Aorta (tissue), 5 donors: ENCODE data around the gene SREK1IP1. TPM values are rescaled to one million over a fixed set of nuclear protein-coding genes. Genes with fewer than 3 reads are reported as not detected.
A peak's percentile ranks its signal among the peaks of the same experiment; 100 is the strongest.

Experiments
- ATAC-seq: fragments of 200-7000 bp; cut with Tn5 transposase; one replicate; pipeline ENCODE4 v1.9.1; 2022; ENCODE audit warnings: moderate library complexity; ENCODE audit not compliant: low FRiP score
- DNase-seq, 2 donors: peaks; one replicate each; pipeline ENCODE4 v3.0.0-alpha.2; 2020
- H3K27ac ChIP-seq, 2 donors: one replicate each; pipeline ENCODE4 v1.5.1; 2013; ENCODE audit warnings: low read length in 2 of 2, mild to moderate bottlenecking in 2 of 2, moderate library complexity in 2 of 2, control low read depth in 1 of 2, inconsistent platforms in 1 of 2, low read depth in 1 of 2
- H3K27me3 ChIP-seq, 2 donors: one replicate each; pipeline ENCODE4 v1.6.1; 2013; ENCODE audit warnings: control low read depth in 1 of 2, low read length in 1 of 2, mild to moderate bottlenecking in 1 of 2, moderate library complexity in 1 of 2; ENCODE audit not compliant: insufficient read depth in 2 of 2, control insufficient read depth in 1 of 2
- H3K36me3 ChIP-seq, 2 donors: one replicate each; pipeline ENCODE4 v1.6.1; 2013; ENCODE audit warnings: control low read depth in 1 of 2, low read length in 1 of 2, mild to moderate bottlenecking in 1 of 2; ENCODE audit not compliant: insufficient read depth in 2 of 2, control insufficient read depth in 1 of 2
- H3K4me1 ChIP-seq, 2 donors: one replicate each; pipeline ENCODE4 v1.6.1; 2013; ENCODE audit warnings: low read length in 2 of 2, control low read depth in 1 of 2, mild to moderate bottlenecking in 1 of 2, moderate library complexity in 1 of 2; ENCODE audit not compliant: insufficient read depth in 2 of 2, control insufficient read depth in 1 of 2
- H3K4me3 ChIP-seq, 2 donors: one replicate each; pipeline ENCODE4 v1.5.1; 2013; ENCODE audit warnings: low read length in 2 of 2, control low read depth in 1 of 2, mild to moderate bottlenecking in 1 of 2
- H3K9me3 ChIP-seq: one replicate; pipeline ENCODE4 v1.6.1; 2013; ENCODE audit warnings: mild to moderate bottlenecking, low read length; ENCODE audit not compliant: control insufficient read depth
- WGBS, 2 donors: extraction: QIAGEN DNeasy Blood & Tissue Kit; methylation state at CpG; one replicate each; pipeline ENCODE4 v1.1.7; 2013; 5-methylcytosine and 5-hydroxymethylcytosine counted together
- intact Hi-C, 2 donors: fragments of 100-400 bp; cut with DNase I; formaldehyde crosslinking; loops; one replicate each; pipeline versions ENCODE4 v1.14.2 to v1.15.0; 2022
- polyA plus RNA-seq, 2 donors: library from polyadenylated mRNA; stranded (reverse); fragments of 200-250 nt; gene quantifications; one replicate each; pipeline ENCODE4 v1.2.3, GENCODE V29; 2013
- total RNA-seq, 2 donors: library from RNA; stranded (reverse); fragmentation: NEBNext Ultra II Directional; extraction: Animal tissue kit (Norgen Biotek cat#: 25700); gene quantifications; one replicate each; pipeline ENCODE4 v1.2.1, GENCODE V29; 2021
- donor health status: healthy with polysubstance abuse.
- donor health status: Bipolar disorder and iron deficiency.
- donor health status: DM: no; HTN: no; CAD: no.
- donor health status: DM: no; HTN: no; CAD: no.
- donor health status: DM: yes; HTN: yes; CAD: no.

SREK1IP1 gene
- total and polyA plus RNA-seq, 4 donors, result 5.4 to 25.5 (median 19.2) TPM

DNA sequence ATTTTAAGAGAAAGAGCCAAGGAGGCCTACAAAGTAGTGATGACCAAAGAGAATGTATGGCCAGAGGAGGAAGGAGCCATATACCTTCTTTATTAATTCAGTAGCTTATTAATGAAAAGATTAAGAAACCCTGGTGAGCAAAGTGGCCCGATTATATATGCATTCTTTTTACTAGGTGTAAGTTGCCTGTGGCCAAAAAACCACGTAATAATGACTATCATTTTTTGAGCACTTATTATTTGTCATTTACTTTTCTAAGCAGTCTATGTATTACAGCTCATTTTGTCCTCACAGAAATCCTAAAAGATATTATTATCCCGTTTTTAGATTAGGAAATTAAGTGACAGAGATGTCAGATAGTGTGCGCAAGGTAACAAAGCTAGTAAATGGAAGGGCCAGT lies 3.2 kb upstream of the SREK1IP1 start:
- 85 to 89% methylated on average over 4 of the region's 4 CpGs for WGBS, 2 donors
- no peaks in the 10 kb centered on the region for H3K9me3 ChIP-seq
- H3K27ac ChIP-seq, result no peak overlapping the region
- H3K36me3 ChIP-seq, result no peaks in the 10 kb centered on the region
- ATAC-seq (no peak), DNase-seq (no peak)
- no peaks in the 10 kb centered on the region for H3K27me3 ChIP-seq
- H3K4me3 ChIP-seq, result no peak overlapping the region
- peaks cover 3 to 14% of the 10 kb centered on the region in 2 donors for H3K4me1 ChIP-seq
- intact Hi-C loops, result no loop called here

GRCh38 chr5:64769855-64770254 lies 1.4 kb upstream of the SREK1IP1 start:
- no peaks in the 10 kb centered on the region for H3K27me3 ChIP-seq
- no peaks in the 10 kb centered on the region for H3K9me3 ChIP-seq
- intact Hi-C loops, result no loop called here

GRCh38 chr5:64767959-64768357 lies 533 bp downstream of the SREK1IP1 start:
- peak overlapping the region; percentile 91 to 99 for H3K4me3 ChIP-seq
- no peaks in the 10 kb centered on the region for H3K36me3 ChIP-seq
- peak overlapping the region in 1 of 2 donors; percentile 14 for H3K27ac ChIP-seq
- DNase-seq, result no peak
- ATAC-seq, result peak; percentile 37
- intact Hi-C loops, result no loop called here
- H3K9me3 ChIP-seq, result no peaks in the 10 kb centered on the region
- 1 to 2% methylated on average over 10 of the region's 10 CpGs for WGBS, 2 donors
- no peaks in the 10 kb centered on the region for H3K27me3 ChIP-seq
- peaks cover 6 to 20% of the 10 kb centered on the region in 2 donors for H3K4me1 ChIP-seq

More at GRCh38 chr5:64769855-64770254, 1.4 kb upstream of the SREK1IP1 start:
- no peaks in the 10 kb centered on the region for H3K36me3 ChIP-seq
- no peak overlapping the region for H3K27ac ChIP-seq
- DNase-seq (no peak), ATAC-seq (no peak)
- H3K4me1 ChIP-seq, result peaks cover 3 to 20% of the 10 kb centered on the region in 2 donors
- H3K4me3 ChIP-seq, result peak overlapping the region in 1 of 2 donors; percentile 99

DNA sequence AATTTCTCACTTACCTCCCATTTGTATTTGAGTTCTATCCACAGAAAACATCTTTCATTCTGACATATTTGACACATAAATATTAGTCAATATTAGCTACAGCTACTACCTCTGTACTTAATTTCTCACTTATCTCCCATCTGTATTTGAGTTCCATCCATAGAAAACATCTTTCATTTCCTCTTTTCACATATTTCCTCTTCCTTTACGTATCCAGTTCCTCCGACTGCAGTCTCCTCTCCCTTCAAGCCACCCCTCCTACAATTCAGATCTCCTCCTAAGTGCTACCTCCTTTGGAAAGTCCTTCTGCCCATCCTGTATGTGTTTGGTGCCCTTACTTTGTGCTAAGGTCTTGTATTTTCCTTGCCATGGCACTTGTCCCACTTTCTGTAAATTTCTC lies 1.6 kb downstream of the SREK1IP1 start:
- ATAC-seq, result no peak

GRCh38 chr5:64765804-64766504 lies 2.5 kb downstream of the SREK1IP1 start:
- peaks cover 6 to 20% of the 10 kb centered on the region in 2 donors for H3K4me1 ChIP-seq
- no peaks in the 10 kb centered on the region for H3K36me3 ChIP-seq
- H3K4me3 ChIP-seq, result no peak overlapping the region
- ATAC-seq, result no peak
- H3K9me3 ChIP-seq, result no peaks in the 10 kb centered on the region
- H3K27me3 ChIP-seq, result no peaks in the 10 kb centered on the region
- intact Hi-C loops, result no loop called here
- DNase-seq, result no peak
- WGBS, 2 donors, result 90 to 100% methylated on average over 2 of the region's 2 CpGs
- no peak overlapping the region for H3K27ac ChIP-seq

More for the DNA sequence above, 1.6 kb downstream of the SREK1IP1 start:
- peaks cover 6 to 20% of the 10 kb centered on the region in 2 donors for H3K4me1 ChIP-seq
- no peak for DNase-seq
- H3K4me3 ChIP-seq, result peak overlapping the region; percentile 91 to 99
- H3K9me3 ChIP-seq, result no peaks in the 10 kb centered on the region
- H3K27me3 ChIP-seq, result no peaks in the 10 kb centered on the region
- no peaks in the 10 kb centered on the region for H3K36me3 ChIP-seq
- WGBS, 2 donors, result 75 to 80% methylated on average over 2 of the region's 2 CpGs
- intact Hi-C loops, result no loop called here
- H3K27ac ChIP-seq, result no peak overlapping the region

DNA sequence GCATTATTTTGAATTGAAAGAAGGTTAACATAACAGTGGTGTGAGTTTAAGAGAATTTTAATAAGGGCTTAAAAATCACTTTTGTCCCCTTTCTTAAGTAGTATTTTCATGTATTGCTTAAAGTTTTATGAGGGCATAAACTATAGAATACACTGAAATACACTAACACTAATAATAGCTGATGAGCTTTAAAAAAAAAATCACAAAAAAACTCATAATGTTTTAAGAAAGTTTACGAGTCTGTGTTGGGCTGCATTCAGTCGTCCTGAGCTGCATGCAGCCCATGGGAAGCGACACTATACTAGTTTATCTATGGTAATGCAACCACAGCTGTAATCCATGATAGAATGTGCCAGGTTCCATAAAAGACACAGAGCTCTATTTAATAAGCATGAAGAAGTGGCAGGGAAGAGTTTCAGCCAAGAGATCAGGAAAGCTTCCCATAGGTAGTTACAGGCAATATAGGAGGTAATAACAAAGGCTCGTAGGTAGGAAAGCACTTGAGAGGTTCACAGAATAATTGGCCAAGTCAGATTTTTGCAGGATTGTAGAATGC lies 4.5 kb downstream of the SREK1IP1 start:
- no peak for ATAC-seq
- no peaks in the 10 kb centered on the region for H3K27me3 ChIP-seq
- intact Hi-C loops, result no loop called here
- no peak for DNase-seq
- H3K9me3 ChIP-seq, result no peaks in the 10 kb centered on the region
- WGBS, 2 donors, result 78 to 81% methylated on average over 4 of the region's 4 CpGs
- no peak overlapping the region for H3K4me3 ChIP-seq
- no peaks in the 10 kb centered on the region for H3K36me3 ChIP-seq
- peaks cover 6 to 11% of the 10 kb centered on the region in 2 donors for H3K4me1 ChIP-seq
- H3K27ac ChIP-seq, result no peak overlapping the region

- DNase-seq (no peak), ATAC-seq (no peak)
- H3K4me1 ChIP-seq, result peaks cover 0 to 6% of the 10 kb centered on the region in 2 donors
- H3K4me3 ChIP-seq, result no peak overlapping the region
- H3K9me3 ChIP-seq, result no peaks in the 10 kb centered on the region
- WGBS, 2 donors, result 90 to 92% methylated on average over 4 of the region's 4 CpGs
- no peak overlapping the region for H3K27ac ChIP-seq
- H3K36me3 ChIP-seq, result no peaks in the 10 kb centered on the region
- intact Hi-C loops, result no loop called here
- no peaks in the 10 kb centered on the region for H3K27me3 ChIP-seq
These were observed 8.4 kb downstream of the SREK1IP1 start for GRCh38 chr5:64759960-64760660.

- intact Hi-C loops, result no loop called here
- H3K36me3 ChIP-seq, result no peaks in the 10 kb centered on the region
- DNase-seq (no peak), ATAC-seq (no peak)
- 37 to 42% methylated on average over 3 of the region's 3 CpGs for WGBS, 2 donors
- no peak overlapping the region for H3K27ac ChIP-seq
- H3K9me3 ChIP-seq, result no peaks in the 10 kb centered on the region
- H3K27me3 ChIP-seq, result no peaks in the 10 kb centered on the region
- no peak overlapping the region for H3K4me3 ChIP-seq
- H3K4me1 ChIP-seq, result peaks cover 0 to 2% of the 10 kb centered on the region in 2 donors
These were observed 9.6 kb downstream of the SREK1IP1 start for GRCh38 chr5:64758901-64759300.
